ENCODE results near the gene COQ8B.
A peak's percentile ranks its signal among the peaks of the same experiment; 100 is the strongest.

COQ8B gene

DNA sequence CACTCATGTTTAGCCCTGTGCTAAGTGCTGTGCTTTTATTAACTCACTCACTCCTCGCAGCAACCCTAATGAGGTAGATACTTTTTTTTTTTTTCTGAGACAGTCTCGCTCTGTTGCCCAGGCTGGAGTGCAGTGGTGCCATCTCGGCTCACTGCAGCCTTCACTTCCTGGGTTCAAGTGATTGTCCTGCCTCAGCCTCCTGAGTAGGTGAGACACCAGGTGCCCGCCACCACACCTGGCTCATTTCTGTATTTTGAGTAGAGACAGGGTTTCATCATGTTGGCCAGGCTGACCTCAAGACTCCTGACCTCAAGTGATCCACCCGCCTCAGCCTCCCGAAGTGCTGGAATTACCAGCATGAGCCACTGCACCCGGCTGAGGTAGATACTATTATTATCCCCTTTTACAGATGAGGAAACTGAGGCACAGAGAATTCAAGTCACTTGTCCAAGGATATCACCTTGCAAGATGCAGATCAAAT is 2.8 kb upstream of the COQ8B start:
- TF ChIP-seq, protein P1, sequence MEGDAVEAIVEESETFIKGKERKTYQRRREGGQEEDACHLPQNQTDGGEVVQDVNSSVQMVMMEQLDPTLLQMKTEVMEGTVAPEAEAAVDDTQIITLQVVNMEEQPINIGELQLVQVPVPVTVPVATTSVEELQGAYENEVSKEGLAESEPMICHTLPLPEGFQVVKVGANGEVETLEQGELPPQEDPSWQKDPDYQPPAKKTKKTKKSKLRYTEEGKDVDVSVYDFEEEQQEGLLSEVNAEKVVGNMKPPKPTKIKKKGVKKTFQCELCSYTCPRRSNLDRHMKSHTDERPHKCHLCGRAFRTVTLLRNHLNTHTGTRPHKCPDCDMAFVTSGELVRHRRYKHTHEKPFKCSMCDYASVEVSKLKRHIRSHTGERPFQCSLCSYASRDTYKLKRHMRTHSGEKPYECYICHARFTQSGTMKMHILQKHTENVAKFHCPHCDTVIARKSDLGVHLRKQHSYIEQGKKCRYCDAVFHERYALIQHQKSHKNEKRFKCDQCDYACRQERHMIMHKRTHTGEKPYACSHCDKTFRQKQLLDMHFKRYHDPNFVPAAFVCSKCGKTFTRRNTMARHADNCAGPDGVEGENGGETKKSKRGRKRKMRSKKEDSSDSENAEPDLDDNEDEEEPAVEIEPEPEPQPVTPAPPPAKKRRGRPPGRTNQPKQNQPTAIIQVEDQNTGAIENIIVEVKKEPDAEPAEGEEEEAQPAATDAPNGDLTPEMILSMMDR (conservative IDR thresholded peaks at IDR 0.05; ENCODE audit: low read depth) = no peak
- CTCF ChIA-PET = interaction anchor here (0.6 to 1.0 kb wide), 3 partner anchors 17 to 1322 kb away, joined by 3 to 4 read pairs (median 3); no protein-coding TSS in a partner anchor
- POLR2A ChIA-PET (ENCODE audit: low non-redundant PET) = interaction anchor here (1.1 kb wide), 1 partner anchor 31 kb away, joined by 4 read pairs; the partner anchor contains the start of genes ACTMAP and SNRPA
- DNase-seq (ENCODE audit: low spot score) = no peak
- peak overlapping the region; percentile 100 for H3K27ac ChIP-seq

DNA sequence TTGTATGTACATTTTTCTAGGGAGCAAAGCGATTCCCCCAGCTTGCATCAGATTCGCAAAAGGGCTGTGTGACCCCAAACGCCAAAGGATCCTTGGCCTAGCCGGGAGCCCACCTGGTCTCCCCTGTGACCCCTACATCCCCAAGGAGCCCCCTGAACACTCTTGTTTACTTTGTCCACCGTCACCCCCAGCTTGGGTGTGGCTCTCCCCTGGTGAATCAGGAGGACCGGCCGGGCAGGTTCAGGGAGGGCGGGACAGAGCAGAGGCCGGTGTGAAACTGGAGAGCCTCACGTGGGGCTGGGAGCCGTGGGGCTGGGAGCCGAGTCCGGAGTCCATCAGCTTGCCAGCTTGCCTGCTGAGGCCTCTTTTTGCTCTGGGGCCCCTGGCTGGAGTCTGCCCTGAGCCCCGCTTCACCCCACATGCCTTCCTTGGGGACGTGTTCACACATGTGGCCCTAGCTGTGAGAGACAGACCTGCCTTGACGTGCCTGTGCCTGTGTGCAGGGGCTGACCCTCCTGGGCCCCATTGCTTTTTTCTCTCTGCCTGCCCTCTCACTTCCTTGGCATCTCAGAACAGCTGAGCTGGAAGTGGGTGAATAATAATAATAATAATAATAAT is 2.2 kb upstream of the COQ8B start:
- peak overlapping the region; percentile 100 for H3K27ac ChIP-seq
- ChIA-PET POLR2A (ENCODE audit: low non-redundant PET) (interaction anchor here (1.1 kb wide), 1 partner anchor 32 kb away, joined by 4 read pairs; the partner anchor contains the start of genes ACTMAP and SNRPA), CTCF (interaction anchor here (0.6 to 1.0 kb wide), 3 partner anchors 16 to 1322 kb away, joined by 3 to 4 read pairs (median 3); no protein-coding TSS in a partner anchor)
- peak; percentile 87 for DNase-seq (ENCODE audit: low spot score)
- TF ChIP-seq, protein P1 (conservative IDR thresholded peaks at IDR 0.05; ENCODE audit: low read depth) = no peak

DNA sequence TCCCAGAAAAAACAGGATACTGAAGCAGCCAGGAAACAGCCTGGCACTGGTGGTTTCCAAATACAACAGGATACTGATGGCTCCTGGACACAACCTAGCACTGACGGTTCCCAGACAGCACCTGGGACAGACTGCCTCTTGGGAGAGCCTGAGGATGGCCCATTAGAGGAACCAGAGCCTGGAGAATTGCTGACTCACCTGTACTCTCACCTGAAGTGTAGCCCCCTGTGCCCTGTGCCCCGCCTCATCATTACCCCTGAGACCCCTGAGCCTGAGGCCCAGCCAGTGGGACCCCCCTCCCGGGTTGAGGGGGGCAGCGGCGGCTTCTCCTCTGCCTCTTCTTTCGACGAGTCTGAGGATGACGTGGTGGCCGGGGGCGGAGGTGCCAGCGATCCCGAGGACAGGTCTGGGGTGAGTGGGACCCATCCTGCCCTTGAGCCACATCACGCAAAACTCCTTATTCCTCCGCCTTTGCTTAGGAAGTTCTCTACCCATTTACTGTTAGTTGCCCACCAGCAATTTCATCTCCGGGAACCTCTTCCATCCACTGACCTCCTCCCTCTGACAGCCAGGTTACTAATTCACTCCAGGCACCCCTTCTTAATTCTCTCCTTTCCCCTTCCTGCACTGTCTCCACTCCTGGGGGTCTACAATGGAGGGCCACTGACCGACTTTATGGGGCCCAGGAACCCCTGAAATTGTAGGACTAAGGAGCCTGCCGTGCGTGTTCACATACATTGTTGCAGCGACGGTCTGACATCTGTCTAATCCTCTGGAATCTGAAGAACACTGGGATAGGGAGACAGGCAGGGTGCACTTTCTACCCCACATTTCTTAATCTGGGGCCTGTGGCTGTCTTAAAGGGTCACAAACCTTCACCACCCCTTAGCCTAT is 1.4 kb upstream of the COQ8B start:
- peak; percentile 26 for DNase-seq (ENCODE audit: low spot score)
- peak overlapping the region; percentile 100 for H3K27ac ChIP-seq
- POLR2A ChIA-PET (ENCODE audit: low non-redundant PET) = interaction anchor here (0.9 to 1.1 kb wide), 2 partner anchors 32 to 34 kb away, joined by 3 to 4 read pairs; partner anchors contain the start of genes ACTMAP and SNRPA
- TF ChIP-seq, protein P1 (conservative IDR thresholded peaks at IDR 0.05; ENCODE audit: low read depth) = no peak
- CTCF ChIA-PET = interaction anchor here (1.0 kb wide), 2 partner anchors 15 to 1321 kb away, joined by 3 to 4 read pairs; no protein-coding TSS in a partner anchor

DNA sequence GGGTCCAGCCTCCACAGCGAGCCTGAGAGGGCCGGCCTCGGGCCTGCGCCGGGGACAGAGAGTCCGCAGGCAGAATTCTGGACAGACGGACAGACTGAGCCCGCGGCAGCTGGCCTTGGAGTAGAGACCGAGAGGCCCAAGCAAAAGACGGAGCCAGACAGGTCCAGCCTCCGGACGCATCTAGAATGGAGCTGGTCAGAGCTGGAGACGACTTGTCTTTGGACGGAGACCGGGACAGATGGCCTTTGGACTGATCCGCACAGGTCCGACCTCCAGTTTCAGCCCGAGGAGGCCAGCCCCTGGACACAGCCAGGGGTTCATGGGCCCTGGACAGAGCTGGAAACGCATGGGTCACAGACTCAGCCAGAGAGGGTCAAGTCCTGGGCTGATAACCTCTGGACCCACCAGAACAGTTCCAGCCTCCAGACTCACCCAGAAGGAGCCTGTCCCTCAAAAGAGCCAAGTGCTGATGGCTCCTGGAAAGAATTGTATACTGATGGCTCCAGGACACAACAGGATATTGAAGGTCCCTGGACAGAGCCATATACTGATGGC is 716 bp upstream of the COQ8B start:
- ChIA-PET POLR2A (ENCODE audit: low non-redundant PET) (interaction anchor here (0.9 kb wide), 1 partner anchor 34 kb away, joined by 3 read pairs; no protein-coding TSS in a partner anchor), CTCF (no interaction called here)
- DNase-seq (ENCODE audit: low spot score) = no peak
- TF ChIP-seq, protein P1 (conservative IDR thresholded peaks at IDR 0.05; ENCODE audit: low read depth) = no peak
- H3K27ac ChIP-seq = peak overlapping the region; percentile 100

DNA sequence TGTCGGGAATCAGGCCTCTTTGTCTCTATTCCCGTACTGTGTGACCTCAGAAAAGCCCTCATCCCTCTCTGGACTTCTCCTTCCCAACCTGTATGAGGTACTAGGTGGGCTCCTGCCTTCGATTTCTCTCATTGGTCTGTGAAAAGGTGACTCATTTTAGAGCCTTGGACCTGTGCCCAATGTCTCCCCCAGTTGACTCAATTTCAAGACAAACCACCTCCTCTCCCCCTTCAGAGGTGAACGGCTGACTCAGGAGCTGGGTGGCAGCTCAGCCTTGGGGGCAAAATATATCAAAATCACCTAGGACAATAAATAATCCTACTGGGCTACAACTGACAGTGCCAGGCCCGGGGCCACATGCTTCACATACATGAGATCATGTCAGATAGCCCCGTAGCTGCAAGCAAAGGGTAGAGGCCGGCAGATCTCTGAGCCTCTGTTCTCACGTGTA is 630 bp downstream of the COQ8B start:
- CTCF ChIA-PET = no interaction called here
- POLR2A ChIA-PET (ENCODE audit: low non-redundant PET) = interaction anchor here (0.9 kb wide), 2 partner anchors 12 to 34 kb away, joined by 3 read pairs; partner anchors contain the start of gene ACTMAP
- TF ChIP-seq, protein P1 (conservative IDR thresholded peaks at IDR 0.05; ENCODE audit: low read depth) = no peak
- peak overlapping the region; percentile 100 for H3K27ac ChIP-seq
- peak; percentile 95 for DNase-seq (ENCODE audit: low spot score)

All from RWPE1 (cell line).